GM18867 (cell line): ENCODE data around the gene CDC42BPB.

ENCODE experiments used
- ATAC-seq: cut with Tn5 transposase; IDR thresholded peaks from one replicate; pipeline ENCODE4 v1.9.1; 2021; ENCODE audit warnings: mild to moderate bottlenecking, moderate library complexity; ENCODE audit not compliant: unreplicated experiment

Gene CDC42BPB

DNA sequence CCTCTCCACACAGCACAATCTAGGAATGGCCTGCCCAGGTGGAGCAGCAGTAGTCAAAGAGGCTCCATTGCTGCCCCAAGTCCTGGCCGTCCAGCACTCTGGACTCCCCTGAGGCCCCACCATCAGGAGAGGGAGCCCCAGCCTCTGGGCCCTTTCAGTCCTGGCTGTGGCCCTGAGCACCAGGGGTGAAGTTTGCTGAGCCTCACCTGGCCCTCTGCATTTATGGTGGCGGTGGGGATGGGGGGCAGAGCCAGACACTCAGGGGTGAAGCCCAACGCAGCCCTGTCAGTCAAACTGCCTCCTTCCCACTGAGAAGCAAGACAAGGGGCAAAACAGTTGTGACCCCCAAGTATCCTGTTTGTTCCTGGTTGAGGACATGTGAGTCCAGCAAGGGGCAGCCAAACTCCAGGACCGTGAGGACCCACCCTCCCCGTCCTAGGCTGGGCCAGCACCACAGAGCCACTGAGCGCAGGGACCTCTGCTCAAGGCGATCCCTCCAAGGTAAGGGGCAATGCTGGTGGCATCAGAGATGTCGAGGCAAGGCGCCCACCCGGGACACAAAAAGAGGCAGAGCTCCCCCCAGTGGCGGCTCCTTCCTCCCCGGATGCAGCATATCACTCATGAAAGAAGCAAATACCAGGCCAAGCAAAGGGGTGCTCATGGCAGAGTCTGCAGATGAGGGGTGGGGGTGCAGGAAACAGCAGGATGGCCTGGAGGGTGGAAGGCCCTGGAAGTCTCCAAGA lies 139.7 kb downstream of the CDC42BPB start:
- ATAC-seq = no peak

DNA sequence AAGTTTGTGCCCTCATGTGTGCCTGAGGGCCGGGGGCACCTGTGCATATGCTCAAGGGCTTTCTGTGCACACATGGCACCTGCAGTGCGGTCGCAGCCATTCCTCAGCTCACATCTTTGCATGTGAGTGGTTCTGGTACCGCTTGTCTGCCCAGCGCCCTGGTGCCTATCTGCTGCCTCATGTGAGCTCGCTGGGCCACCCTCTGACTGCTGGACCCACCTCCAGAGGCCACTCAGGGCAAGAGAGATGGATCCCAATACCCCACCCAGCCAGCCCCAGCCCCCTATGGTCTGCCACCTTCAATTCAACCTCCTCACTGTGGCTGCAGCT lies 140.3 kb downstream of the CDC42BPB start:
- ATAC-seq = no peak

DNA sequence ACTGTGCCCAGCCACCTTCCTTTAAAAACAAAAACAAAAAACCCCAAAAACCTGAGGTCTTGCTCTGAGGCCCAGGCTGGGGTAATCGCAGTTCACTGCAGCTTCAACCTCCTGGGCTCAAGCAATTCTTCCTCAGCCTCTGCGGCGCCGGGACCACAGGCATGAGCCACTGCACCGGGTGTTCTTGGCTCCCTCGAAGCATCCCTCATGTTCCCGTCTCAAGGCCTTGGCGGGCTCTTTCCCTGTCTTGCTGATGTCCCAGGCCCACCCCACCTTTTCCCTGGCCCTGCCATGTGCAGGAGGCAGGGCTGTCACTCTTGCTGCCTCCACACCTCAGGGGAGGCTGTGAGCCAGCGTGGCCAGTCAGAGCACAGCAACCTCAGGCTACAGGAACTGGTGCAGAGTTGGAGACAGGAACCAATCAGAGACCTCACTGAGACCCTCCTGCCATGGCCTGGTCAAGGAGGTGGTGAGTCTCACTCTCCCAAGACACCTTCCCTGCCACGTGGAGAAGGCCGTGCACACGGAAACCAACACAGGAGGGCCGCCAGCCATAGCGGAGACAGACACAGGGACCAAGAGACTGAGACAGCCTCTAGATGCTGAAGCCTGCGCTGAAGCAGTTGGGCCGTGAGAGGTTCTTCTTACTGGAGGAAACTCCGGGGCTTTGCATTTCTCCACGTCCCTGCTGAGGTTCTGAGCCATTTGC lies 140.8 kb downstream of the CDC42BPB start:
- no peak for ATAC-seq

DNA sequence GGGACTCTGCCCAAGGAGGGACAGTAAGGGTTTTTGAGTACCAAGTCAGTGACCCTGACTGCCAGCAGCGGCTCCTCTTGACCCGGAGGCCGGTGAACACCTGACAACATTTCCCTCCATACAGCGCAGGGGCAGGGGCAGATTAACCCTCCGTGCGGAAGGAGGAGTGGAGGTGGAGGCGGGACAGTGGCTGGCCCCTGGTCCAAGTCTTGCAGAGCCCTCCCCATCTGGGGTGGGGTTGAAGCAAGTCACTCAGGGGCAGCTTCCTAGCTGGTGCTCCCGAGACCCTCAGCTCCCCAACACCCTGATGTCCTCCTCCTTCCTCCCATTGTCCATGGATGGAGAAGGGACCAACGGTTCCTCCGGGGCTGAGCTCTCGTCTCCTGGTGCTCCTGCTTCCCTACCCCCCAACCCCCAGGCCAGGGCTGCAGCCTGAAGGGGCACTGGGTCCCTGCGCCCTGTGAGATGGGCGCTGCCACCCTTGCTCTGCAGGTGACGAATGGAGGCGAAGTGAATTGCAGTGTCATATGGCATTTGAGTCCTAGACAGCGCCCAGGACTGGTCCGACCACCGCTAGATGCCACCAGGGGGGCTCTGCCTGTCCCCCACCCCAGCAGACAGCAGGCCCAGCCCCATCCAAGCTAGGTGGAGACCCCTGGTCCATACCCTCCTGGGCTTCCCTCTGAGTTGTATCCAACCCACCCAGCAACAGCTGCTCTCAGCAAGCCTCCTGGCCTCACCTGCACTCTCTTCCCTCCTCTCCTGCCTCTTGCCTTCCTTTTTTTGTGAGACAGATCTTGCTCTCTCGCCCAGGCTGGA lies 141.8 kb downstream of the CDC42BPB start:
- ATAC-seq = no peak

DNA sequence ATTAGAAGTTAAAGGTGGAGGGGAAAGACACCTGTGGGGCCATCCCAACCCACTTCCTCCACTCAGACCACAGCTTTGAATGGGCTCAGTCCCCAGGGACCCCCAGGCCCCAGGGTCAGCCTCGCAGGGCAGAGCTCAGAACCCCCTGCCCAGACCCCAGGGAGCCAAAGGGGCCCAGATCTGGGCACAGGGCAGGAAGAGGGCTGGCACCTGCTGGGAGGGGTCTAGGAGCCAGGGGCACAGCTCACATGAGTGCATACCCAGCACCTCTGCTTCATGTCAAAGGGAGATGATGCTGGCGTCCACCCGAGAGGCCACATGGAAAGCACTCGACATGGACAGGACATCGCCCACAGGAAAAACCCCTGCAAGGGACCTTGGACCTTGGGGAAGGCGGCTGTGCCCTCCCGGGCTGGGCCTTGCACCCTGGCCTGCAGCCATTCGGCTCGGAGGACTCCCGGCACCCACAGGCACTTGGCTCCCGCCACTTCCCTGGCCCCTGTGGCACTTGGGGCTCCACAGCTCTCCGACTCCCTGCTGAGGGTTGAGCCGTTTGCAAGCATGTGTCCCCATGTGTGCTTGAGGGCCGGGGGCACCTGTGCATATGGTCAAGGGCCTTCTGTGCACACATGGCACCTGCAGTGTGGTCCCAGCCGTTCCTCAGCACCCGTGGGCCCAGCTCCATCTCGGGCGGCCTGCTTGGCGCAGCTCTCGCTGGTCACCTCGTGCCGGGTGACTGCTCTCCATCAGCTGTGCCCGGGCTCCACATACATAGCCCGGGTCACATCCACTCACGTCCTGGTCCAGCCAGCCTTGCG lies 142.7 kb downstream of the CDC42BPB start:
- no peak for ATAC-seq

DNA sequence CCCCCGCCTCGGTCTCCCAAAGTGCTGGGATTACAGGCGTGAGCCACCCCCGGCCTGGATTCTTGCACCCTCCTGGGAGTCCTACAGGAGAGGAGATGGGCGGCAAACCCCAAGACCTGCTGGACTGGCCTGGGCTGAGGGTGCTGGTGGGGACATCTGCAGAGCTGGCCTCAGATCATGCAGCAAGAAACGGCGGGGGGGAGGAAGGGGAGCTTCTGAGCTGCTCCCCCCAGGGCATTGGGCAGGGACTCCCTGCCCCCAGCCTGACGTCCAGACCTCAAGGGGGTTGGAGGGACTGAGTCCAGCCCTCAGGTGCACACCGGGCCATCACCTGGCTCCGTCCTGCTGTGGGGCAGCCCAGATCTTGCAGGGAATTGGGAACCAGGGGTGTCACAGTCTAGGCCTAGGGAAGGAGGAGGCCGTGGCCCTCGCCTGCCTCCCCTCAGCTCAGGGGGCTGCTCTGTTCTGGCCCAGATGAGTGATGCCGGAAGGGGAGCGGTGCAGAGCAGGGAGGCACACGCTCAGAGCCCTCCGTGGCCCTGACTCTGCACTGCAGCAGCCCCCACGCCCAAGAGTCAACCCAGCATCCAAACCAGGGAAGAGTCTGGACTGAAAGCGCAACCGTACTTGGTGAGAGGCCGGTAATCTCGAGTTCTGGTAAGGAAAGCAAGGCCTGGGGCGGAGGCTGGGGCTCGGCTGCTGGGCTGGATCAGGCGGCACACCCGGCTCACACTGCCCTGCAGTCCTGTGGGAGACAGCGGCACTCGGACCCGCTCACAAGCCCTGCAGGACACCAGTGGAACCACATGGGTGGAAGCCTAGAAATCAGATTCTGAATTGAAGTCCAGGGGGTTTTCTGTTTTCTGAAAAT lies 143.8 kb downstream of the CDC42BPB start:
- ATAC-seq = no peak

DNA sequence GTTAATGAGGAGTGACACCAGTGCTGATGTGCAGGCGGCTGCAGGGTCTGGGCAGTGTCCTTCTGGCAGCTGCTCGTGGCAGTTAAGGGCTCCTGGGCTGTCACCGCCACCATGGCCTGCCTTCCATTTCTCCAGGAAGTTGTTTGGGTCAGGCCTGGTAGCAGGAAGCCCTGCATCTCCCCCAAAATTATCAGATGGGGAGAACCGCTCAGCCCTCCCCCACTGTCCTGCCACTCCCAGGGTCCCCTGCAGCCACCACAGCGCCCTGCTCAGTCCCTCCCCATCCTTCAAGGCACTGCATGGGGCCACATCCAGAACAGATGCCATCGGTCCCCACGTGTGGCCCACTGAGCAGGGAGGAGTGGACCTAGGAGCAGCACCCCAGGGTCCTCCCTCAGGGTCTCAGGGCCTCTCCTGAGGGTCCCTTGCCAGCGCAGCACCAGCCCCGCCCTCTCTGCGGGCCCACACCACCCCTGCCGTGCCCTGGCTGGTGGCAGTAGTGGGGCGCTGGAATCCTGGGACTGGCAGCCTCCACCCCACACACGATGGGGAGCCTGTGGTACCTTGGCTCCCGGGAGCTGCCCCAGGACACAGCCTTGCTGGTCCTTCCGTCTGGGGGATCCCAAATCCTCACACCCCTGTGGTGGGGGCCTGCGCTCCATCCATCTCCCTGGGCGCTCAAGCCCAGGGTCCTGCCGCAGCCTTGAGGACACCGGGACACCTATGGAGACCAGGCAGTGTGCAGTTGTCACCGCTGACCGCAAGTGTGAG lies 145.2 kb downstream of the CDC42BPB start:
- ATAC-seq = no peak

DNA sequence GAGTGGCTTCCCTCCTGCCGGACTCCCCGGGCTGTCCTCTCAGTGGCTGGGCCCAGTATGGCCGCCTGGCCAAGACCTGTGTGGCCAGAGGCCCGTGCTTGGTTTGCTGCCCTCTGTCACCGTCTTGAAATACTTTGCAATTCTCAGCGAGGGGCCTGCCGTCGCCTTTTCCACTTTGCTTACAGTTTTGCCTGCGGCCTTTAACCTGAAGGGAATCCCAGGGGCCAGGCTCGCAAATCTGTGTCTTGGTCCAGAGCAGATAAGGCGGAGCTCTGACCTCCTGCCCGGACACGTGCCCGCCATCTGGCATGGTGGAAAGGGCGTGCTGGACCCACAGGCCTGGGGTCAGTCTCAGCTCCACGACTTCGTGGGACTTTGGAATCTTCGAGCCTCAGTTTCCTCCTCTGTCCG lies 145.8 kb downstream of the CDC42BPB start:
- ATAC-seq = no peak

DNA sequence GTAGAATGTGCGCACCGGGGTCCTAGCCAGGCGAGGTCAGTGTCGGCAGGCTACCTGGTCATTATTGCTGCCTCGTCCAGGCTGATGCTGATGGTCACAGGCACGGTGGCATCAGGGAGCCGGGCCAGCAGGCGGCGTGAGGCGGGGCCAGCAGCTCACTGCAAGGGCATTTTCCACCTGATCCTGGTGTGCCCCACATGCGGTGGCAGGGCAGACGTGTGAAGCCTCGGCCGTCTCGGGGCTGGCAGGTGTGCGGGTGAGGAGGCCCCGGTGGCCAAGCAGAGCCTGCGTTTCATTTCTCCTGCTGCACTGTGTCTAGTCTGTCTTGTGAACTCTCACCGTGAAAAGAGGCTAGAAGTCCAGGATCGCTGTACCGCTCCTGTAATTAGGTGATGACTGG lies 146.9 kb downstream of the CDC42BPB start:
- ATAC-seq = no peak

DNA sequence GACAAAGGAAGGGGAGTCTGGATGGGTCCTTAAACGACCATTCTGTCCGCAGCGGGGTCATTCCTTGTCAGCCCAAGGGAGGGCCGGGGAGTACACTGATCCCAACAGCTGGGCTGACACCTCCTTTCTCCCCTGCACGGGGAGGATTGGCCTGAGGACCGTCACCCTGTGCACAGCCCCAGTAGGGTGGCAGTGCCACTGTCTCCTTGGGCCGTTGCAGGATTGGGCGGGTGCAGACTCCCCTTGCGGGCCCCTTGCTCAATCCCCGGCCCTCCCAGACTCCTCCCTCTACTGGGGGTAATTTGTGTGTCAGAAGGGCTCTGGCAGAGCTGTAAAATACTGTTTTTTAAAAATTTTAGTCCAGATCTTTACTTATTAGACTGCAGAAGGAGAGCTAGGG lies 147.4 kb downstream of the CDC42BPB start:
- no peak for ATAC-seq

DNA sequence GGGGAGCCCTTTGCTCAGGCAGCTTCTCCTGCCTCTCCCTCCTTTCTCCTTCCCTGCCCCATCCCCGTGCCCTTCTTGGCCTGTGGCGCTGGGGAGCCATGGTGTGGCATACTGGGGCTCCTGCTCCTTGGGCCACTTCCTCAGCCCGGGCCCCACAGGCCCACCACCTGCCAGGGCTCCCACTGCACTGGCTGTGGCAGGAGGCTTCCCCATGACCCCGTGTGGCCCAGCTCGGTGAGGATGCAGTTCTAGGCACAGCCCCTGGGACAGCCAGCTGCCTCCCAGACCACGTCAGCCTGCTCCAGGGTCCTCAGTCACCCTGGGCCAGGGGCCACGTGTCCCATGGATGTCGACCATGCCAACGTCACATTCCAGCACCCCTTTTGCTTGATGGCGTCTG lies 147.9 kb downstream of the CDC42BPB start:
- no peak for ATAC-seq

DNA sequence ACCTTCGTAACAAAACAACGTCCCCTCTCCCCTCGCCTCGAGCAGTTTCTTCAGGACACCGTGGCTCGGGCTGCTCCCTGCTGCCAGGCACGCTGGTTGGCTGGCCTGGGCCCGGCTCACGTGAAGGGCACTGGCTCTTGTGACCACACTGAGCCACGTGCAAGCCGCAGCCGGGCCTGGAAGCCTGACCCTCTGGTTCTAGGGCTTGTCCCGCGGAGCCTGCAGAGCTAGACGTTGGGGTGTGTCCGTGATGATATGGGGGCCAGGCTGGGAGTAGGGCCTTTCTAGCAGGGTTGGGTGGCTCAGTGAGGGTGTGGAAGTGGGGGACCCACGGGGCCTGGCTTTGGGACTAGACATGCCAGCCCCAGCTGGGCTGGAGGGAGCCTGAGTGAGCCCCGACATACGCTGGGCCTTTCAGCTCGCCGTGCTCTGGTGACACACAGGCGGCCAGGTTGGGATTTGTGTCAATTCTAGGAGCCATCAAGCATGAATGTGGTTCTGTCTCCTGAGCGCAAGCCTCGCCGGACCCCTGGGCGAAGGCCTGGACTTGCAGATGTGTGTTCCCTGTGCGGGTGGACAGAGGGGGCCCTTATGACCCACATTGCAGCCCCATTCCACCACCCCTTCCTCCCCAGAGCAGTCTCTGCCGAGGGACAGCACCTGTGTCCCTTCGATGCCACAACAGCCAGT lies 148.4 kb downstream of the CDC42BPB start:
- no peak for ATAC-seq

DNA sequence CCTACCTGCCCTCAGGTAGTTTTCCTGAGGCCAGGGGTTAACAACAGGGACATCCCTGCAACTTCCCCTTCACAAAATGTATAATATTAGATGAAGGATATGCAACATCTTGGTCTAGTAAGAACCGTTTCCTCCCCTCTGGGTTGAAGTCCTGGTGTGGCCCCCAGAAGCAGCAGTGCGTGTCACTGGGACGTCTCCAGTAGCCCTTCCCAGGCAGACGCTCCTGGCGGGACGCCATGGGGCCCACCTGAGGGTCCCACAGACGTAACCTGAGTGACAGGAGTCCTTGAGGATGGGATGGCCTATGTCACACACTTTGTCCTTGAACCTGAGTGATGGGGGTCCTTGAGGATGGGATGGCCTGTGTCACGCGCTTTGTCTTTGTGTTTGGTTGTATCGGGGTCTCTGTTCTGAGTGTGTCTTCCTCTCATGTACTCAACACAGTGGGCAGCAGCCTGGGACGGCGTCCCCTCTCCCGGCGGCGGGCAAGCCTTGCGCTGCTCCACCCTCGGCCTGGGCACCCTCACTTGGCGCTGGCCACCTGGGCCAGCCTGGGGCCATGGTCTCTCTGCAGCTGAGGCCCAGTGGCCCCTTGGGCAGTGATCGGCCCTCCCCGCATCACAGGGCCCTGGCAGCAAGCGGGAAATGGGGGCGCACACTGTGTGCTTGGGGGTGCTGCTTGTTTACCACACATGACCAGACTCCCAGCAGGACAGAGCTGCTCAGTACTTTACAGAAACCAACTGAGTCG lies 149.2 kb downstream of the CDC42BPB start:
- ATAC-seq = no peak

DNA sequence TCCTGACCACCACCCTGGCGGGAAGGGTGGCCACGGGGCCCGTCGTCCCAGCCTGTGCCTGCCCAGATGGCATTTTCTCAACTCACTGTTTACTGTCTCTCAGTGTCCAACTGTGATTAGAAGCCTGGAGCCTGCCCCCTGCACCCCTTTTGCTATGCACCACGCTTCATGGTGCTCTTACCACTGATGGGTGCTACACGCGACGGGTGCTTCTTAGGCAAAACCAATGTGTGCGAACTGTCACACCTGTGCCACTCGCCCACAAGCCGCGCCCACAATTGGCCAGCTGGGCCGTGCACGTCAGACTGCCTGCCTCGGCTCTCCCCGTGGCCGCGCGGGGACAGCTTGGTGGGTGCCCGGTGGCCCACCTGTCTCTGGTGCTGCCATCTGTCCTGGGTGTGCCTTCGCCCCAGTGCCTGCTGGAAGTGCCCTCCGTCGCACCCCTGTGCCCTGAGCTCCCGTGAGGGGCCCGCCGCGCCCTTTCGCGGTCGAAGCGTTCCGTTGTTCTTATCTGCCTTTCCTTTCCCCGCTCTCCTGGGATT lies 150.0 kb downstream of the CDC42BPB start:
- no peak for ATAC-seq

DNA sequence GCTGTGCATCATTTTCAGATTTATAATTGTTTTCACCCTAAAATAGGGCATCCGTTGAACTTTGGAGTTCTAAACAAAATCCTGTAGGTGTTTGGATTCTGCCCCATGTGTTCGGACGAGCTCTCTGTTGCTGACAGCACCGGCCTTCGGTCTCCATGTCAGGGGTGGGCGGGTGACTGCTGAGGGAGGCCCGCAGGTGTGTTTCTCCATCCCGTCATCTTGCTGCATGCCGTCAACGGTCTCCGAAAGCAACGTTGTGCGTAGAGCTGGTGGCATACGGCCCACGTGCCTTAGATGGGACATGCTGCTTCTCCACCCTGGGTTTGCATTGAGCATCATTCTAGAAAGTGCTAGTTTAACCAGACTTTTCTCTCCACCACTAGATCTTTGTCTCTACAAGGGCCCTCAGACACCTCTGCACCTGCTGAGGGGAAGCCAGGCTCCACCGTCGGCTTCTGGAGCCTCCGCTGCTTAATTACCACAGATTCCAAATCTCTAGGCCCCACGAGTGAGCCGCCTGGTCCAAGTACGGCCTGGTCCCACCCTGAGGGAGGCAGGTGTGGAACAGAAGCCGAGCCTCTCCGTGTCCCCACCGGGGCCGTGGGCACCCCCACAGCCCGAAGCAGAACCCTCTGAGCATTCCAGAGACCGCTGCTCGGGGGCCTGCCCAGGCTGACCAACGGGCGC lies 150.6 kb downstream of the CDC42BPB start:
- ATAC-seq = no peak

DNA sequence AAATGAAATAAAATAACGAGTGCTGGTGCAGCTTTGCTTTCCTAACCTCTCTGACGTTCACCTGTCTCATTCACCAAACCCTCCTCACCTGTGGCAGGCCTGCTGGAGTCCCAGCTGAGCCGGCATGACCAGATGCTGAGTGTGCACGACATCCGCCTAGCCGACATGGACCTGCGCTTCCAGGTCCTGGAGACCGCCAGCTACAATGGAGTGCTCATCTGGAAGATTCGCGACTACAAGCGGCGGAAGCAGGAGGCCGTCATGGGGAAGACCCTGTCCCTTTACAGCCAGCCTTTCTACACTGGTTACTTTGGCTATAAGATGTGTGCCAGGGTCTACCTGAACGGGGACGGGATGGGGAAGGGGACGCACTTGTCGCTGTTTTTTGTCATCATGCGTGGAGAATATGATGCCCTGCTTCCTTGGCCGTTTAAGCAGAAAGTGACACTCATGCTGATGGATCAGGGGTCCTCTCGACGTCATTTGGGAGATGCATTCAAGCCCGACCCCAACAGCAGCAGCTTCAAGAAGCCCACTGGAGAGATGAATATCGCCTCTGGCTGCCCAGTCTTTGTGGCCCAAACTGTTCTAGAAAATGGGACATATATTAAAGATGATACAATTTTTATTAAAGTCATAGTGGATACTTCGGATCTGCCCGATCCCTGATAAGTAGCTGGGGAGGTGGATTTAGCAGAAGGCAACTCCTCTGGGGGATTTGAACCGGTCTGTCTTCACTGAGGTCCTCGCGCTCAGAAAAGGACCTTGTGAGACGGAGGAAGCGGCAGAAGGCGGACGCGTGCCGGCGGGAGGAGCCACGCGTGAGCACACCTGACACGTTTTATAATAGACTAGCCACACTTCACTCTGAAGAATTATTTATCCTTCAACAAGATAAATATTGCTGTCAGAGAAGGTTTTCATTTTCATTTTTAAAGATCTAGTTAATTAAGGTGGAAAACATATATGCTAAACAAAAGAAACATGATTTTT lies 151.9 kb downstream of the CDC42BPB start:
- no peak for ATAC-seq
